Prostate gland (tissue), 2 donors: Measurements from ENCODE around the gene EPS8L1.
"Not testable (repeated sequence)": the region's sequence is repeated elsewhere in the genome, so short reads cannot be mapped to it uniquely, and the experiment has no call there.

ENCODE experiments used
- POLR2A ChIP-seq: fragments of 450-650 bp; IDR thresholded peaks from one replicate; pipeline ENCODE4 v1.6.1; 2016; ENCODE audit warnings: antibody characterized with exemption, mild to moderate bottlenecking
- TF ChIP-seq, protein P1 (sequence below), 4 experiments: fragments of 200-600 bp in 2 of 4; fragments of 450-650 bp in 2 of 4; sonication (generic) in 2 of 4; IDR thresholded peaks; 1 replicate in 3 of 4; 2 replicates in 1 of 4; pipeline ENCODE4 v1.5.1; 2016 to 2019; ENCODE audit warnings: antibody characterized with exemption in 4 of 4, mild to moderate bottlenecking in 2 of 4, moderate library complexity in 2 of 4

DNA sequence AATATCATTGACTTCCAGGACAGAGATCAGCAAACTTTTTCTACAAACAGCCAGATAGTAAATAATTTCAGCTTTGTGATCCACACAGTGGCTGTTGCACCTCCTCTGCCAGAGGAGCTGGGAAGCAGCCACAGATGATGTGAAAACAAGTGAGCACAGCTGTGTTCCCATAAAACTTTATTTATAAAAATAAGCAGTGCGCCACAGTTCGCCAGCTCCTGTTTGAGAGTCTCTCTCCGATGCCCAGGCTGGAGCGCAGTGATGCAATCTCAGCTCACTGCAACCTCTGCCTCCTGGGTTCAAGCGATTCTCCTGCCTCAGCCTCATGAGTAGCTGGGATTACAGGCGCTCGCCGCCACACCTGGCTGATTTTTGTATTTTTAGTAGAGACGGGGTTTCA, 10.2 kb upstream of the EPS8L1 start:
- TF ChIP-seq POLR2A, result not testable (repeated sequence)
- TF ChIP-seq, protein P1, sequence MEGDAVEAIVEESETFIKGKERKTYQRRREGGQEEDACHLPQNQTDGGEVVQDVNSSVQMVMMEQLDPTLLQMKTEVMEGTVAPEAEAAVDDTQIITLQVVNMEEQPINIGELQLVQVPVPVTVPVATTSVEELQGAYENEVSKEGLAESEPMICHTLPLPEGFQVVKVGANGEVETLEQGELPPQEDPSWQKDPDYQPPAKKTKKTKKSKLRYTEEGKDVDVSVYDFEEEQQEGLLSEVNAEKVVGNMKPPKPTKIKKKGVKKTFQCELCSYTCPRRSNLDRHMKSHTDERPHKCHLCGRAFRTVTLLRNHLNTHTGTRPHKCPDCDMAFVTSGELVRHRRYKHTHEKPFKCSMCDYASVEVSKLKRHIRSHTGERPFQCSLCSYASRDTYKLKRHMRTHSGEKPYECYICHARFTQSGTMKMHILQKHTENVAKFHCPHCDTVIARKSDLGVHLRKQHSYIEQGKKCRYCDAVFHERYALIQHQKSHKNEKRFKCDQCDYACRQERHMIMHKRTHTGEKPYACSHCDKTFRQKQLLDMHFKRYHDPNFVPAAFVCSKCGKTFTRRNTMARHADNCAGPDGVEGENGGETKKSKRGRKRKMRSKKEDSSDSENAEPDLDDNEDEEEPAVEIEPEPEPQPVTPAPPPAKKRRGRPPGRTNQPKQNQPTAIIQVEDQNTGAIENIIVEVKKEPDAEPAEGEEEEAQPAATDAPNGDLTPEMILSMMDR (IDR thresholded peaks at IDR 0.05), result not testable (repeated sequence)
